ENCODE data around the gene SLC37A1. TPM values are rescaled to one million over a fixed set of nuclear protein-coding genes. Genes with fewer than 3 reads are reported as not detected.

The SLC37A1 gene
- total RNA-seq, 1 experiment from 2014 or later, result 37.7 TPM

DNA sequence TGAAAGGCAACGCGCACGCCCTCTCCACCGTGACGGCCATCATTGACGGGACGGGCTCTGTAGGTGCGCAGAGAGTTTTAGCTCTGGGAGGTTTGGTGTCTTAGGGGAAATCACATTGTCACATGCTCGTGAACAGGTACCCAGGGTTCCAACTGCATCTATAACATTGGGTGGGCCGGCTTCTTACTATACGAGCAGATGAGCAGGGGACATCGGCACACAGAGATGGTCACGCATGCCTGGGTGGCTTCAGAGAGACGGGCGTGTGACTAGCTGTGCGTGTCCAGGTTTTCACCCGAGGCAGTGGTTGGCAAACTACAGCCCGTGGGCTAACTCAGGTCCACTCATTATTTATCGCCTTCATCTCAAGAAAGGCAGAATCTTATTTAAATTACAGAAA is 54.7 kb downstream of the SLC37A1 start:
- H3K36me3 Mint-ChIP-seq (ENCODE audit: insufficient read depth in 1 of 3, low read depth in 3 of 3), result peaks cover 9 to 74% (median 59%) of the 10 kb centered on the region in 3 experiments; a peak in 6 of 7 replicates
- H3K27me3 Mint-ChIP-seq (ENCODE audit: low read depth), result no peaks in the 10 kb centered on the region
- Histone ChIP-seq H3K14ac (ENCODE audit: insufficient read depth, low read length) (no peak overlapping the region), H2BK15ac (ENCODE audit: low read depth, low read length) (no peak overlapping the region), H2AK5ac (ENCODE audit: insufficient read length, low read length) (no peak overlapping the region), H2BK5ac (ENCODE audit: insufficient read length, low read length) (no peak overlapping the region), H3K23me2 (ENCODE audit: insufficient read length, low read depth, low read length, poor library complexity, severe bottlenecking) (no peaks in the 10 kb centered on the region), H3K9ac (ENCODE audit: extremely low read depth, insufficient read length, low read length) (no peak overlapping the region), H4K8ac (replicated peaks; ENCODE audit: insufficient read length, low read depth, low read length) (no peak overlapping the region), H3K27me3 (ENCODE audit: insufficient read depth, low read length) (no peaks in the 10 kb centered on the region), H3K56ac (ENCODE audit: insufficient read length, low read depth, low read length) (no peak overlapping the region), H3K4ac (ENCODE audit: low read depth, low read length) (no peak overlapping the region), H3K4me1 (ENCODE audit: insufficient read depth, low read length) (no peaks in the 10 kb centered on the region), H2BK120ac (ENCODE audit: low read depth, low read length, poor library complexity, severe bottlenecking) (no peak overlapping the region), H3T11ph (ENCODE audit: low read length) (no peak overlapping the region), H3K79me2 (ENCODE audit: insufficient read depth, low read length) (no peaks in the 10 kb centered on the region), H2BK20ac (ENCODE audit: low read depth, low read length, poor library complexity, severe bottlenecking) (no peak overlapping the region), H4K20me1 (ENCODE audit: control insufficient read depth, insufficient read depth, insufficient read length) (no peaks in the 10 kb centered on the region), H4K91ac (ENCODE audit: insufficient read length, low read depth, low read length) (no peak overlapping the region), H3K23ac (ENCODE audit: insufficient read length, low read depth, low read length) (no peak overlapping the region), H2AFZ (ENCODE audit: low read length) (no peak overlapping the region), H3K27ac (ENCODE audit: insufficient read length, low read depth, low read length) (no peak overlapping the region), H3K4me2 (ENCODE audit: insufficient read depth, insufficient read length, low read length) (no peak overlapping the region), H4K5ac (ENCODE audit: insufficient read length, low read depth, low read length) (no peak overlapping the region), H3K79me1 (ENCODE audit: insufficient read depth, low read depth, low read length, poor library complexity, severe bottlenecking) (no peaks in the 10 kb centered on the region), H3K9me3 (ENCODE audit: control insufficient read depth, low read depth, low read length) (no peaks in the 10 kb centered on the region), H2BK12ac (ENCODE audit: insufficient read length, low read depth, low read length) (no peak overlapping the region), H3K18ac (ENCODE audit: insufficient read length, low read depth, low read length) (no peak overlapping the region)
- WGBS (ENCODE audit: extremely low coverage, insufficient read length, low lambda C conversion rate), result no CpG with 5 or more reads among the region's 19 CpGs
- no peak overlapping the region for H3K27ac Mint-ChIP-seq
- H3K9me3 Mint-ChIP-seq, result no peaks in the 10 kb centered on the region; a peak in 1 of 5 replicates
- H3K4me1 Mint-ChIP-seq, result peaks cover 4 to 10% of the 10 kb centered on the region in 2 experiments
- TF ChIP-seq, protein P1, sequence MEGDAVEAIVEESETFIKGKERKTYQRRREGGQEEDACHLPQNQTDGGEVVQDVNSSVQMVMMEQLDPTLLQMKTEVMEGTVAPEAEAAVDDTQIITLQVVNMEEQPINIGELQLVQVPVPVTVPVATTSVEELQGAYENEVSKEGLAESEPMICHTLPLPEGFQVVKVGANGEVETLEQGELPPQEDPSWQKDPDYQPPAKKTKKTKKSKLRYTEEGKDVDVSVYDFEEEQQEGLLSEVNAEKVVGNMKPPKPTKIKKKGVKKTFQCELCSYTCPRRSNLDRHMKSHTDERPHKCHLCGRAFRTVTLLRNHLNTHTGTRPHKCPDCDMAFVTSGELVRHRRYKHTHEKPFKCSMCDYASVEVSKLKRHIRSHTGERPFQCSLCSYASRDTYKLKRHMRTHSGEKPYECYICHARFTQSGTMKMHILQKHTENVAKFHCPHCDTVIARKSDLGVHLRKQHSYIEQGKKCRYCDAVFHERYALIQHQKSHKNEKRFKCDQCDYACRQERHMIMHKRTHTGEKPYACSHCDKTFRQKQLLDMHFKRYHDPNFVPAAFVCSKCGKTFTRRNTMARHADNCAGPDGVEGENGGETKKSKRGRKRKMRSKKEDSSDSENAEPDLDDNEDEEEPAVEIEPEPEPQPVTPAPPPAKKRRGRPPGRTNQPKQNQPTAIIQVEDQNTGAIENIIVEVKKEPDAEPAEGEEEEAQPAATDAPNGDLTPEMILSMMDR (conservative IDR thresholded peaks at IDR 0.05), result no peak
- no peak for DNase-seq
- H3K4me3 Mint-ChIP-seq, result no peak overlapping the region
